OCI-LY7 (cell line): ENCODE results near the gene PGAP3. TPM values are rescaled to one million over a fixed set of nuclear protein-coding genes. Genes with fewer than 3 reads are reported as not detected.

ENCODE experiments used
- BruUV-seq: library from RNA; stranded (reverse); fragments of 400-500 nt; replicated peaks from 2 replicates; lab custom pipeline; 2021; lab: Mats Ljungman, UMichigan
- CTCF ChIA-PET: fragments of 300-600 bp; sonication (Branson Sonifier 250); formaldehyde crosslinking; loops from one replicate; lab custom pipeline; 2022; ENCODE audit warnings: antibody characterized with exemption; ENCODE audit not compliant: unreplicated experiment; lab: Charles Lee
- POLR2A ChIA-PET: fragments of 300-600 bp; sonication (Branson Sonifier 250); formaldehyde crosslinking; loops from one replicate; lab custom pipeline; 2022; ENCODE audit warnings: antibody characterized with exemption; lab: Charles Lee
- DNase-seq: peaks from one replicate; pipeline ENCODE4 v3.0.0-alpha.2; 2015; ENCODE audit warnings: low spot score
- H2AFZ ChIP-seq: fragments of 200-600 bp; sonication (generic), shearing (Covaris generic); 2 replicates; pipeline ENCODE4 v1.6.1; 2014; ENCODE audit warnings: mild to moderate bottlenecking, antibody characterized with exemption, low read length, moderate library complexity
- H3K27ac ChIP-seq: fragments of 200-600 bp; sonication (generic); 2 replicates; pipeline ENCODE4 v1.5.1; 2014; ENCODE audit warnings: mixed run types, low read depth, mild to moderate bottlenecking, moderate library complexity, low read length, inconsistent platforms; ENCODE audit not compliant: poor library complexity, severe bottlenecking
- H3K36me3 ChIP-seq: fragments of 200-600 bp; sonication (generic); 2 replicates; pipeline ENCODE4 v1.6.1; 2014; ENCODE audit warnings: mild to moderate bottlenecking, antibody characterized with exemption, low read length, moderate library complexity, mixed read lengths; ENCODE audit not compliant: insufficient read depth
- H3K4me1 ChIP-seq: fragments of 200-600 bp; sonication (generic); 2 replicates; pipeline ENCODE4 v1.5.1; 2014; ENCODE audit warnings: mild to moderate bottlenecking, low read length; ENCODE audit not compliant: insufficient read depth, poor library complexity, severe bottlenecking
- H3K4me2 ChIP-seq: fragments of 200-600 bp; sonication (generic); 2 replicates; pipeline ENCODE4 v1.6.1; 2014; ENCODE audit warnings: mild to moderate bottlenecking, low read length
- H3K4me3 ChIP-seq: fragments of 200-600 bp; sonication (generic); 2 replicates; pipeline ENCODE4 v1.5.1; 2014; ENCODE audit warnings: mild to moderate bottlenecking, low read depth, low read length; ENCODE audit not compliant: poor library complexity, severe bottlenecking
- H3K79me2 ChIP-seq: fragments of 200-600 bp; sonication (generic); 2 replicates; pipeline ENCODE4 v1.6.1; 2016; ENCODE audit warnings: low read depth, mild to moderate bottlenecking, low read length, moderate library complexity, mixed read lengths; ENCODE audit not compliant: insufficient read depth
- H3K9me2 ChIP-seq: fragments of 200-600 bp; sonication (generic); 2 replicates; pipeline ENCODE4 v1.6.1; 2016; ENCODE audit warnings: mild to moderate bottlenecking, low read length, mixed read lengths; ENCODE audit not compliant: insufficient read depth
- H3K9me3 ChIP-seq: fragments of 200-600 bp; sonication (generic); 2 replicates; pipeline ENCODE4 v1.6.1; 2014; ENCODE audit warnings: mild to moderate bottlenecking, mixed run types, low read length, mixed read lengths
- H4K20me1 ChIP-seq: fragments of 200-600 bp; sonication (generic); 2 replicates; pipeline ENCODE4 v1.6.1; 2014; ENCODE audit warnings: mild to moderate bottlenecking, antibody characterized with exemption, low read length, moderate library complexity, mixed read lengths; ENCODE audit not compliant: insufficient read depth
- EZH2phosphoT487 ChIP-seq: fragments of 200-600 bp; sonication (generic); IDR thresholded peaks from 2 replicates; pipeline ENCODE4 v1.6.1; 2018; ENCODE audit warnings: low read depth, borderline replicate concordance, mild to moderate bottlenecking, mixed run types, antibody characterized with exemption, low read length, moderate library complexity, mixed read lengths
- intact Hi-C: fragments of 100-400 bp; cut with micrococcal nuclease; formaldehyde crosslinking; loops from one replicate; pipeline ENCODE4 v1.10.0; 2022; ENCODE audit not compliant: unreplicated experiment
- total RNA-seq, 2 experiments: library from RNA; depleted of rRNA in 1 of 2; stranded (reverse); fragments of >200 nt in 1 of 2; shearing (Covaris generic) in 1 of 2; gene quantifications; 2 replicates each; pipeline ENCODE4 v1.2.3, GENCODE V29; 2014 to 2022
- TF ChIP-seq, protein P1 (sequence below): fragments of 200-600 bp; sonication (generic); conservative IDR thresholded peaks from 2 replicates; pipeline ENCODE4 v1.5.1; 2014; ENCODE audit warnings: mild to moderate bottlenecking, antibody characterized with exemption, low read length, moderate library complexity, mixed read lengths

The PGAP3 gene
- total RNA-seq, 2 experiments from 2014 or later, result 8.7 to 9.2 TPM

DNA sequence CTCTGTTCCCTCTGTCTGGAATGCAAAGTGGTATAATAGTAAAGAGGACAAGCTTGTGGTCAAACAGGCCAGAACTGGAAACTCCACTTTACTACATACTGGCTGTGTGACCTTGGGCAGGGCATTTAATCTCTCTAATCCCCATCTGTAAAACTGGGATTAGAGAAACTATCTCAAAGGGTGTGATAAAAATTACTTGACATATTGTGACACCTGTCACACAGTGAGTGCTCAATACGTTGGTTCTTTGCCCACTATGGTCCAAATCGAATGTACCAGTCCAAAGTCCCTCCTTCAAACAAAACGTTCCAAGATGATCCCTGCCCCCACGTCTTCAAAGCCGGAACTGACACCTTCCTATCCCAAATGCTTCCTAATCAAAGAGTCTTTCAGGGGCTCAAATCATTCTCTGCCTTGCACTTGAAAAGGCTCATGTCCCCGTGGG, 734 bp downstream of the PGAP3 start:
- H3K79me2 ChIP-seq, result 0 out of 2 replicates have a peak, but pooled peaks cover 10% of the 10 kb centered on the region
- TF ChIP-seq EZH2phosphoT487, result no peak
- TF ChIP-seq, protein P1, sequence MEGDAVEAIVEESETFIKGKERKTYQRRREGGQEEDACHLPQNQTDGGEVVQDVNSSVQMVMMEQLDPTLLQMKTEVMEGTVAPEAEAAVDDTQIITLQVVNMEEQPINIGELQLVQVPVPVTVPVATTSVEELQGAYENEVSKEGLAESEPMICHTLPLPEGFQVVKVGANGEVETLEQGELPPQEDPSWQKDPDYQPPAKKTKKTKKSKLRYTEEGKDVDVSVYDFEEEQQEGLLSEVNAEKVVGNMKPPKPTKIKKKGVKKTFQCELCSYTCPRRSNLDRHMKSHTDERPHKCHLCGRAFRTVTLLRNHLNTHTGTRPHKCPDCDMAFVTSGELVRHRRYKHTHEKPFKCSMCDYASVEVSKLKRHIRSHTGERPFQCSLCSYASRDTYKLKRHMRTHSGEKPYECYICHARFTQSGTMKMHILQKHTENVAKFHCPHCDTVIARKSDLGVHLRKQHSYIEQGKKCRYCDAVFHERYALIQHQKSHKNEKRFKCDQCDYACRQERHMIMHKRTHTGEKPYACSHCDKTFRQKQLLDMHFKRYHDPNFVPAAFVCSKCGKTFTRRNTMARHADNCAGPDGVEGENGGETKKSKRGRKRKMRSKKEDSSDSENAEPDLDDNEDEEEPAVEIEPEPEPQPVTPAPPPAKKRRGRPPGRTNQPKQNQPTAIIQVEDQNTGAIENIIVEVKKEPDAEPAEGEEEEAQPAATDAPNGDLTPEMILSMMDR, result no peak
- CTCF ChIA-PET, result no interaction called here
- H4K20me1 ChIP-seq, result no peaks in the 10 kb centered on the region
- POLR2A ChIA-PET, result interaction anchor here (0.6 to 1.3 kb wide), 4 partner anchors 16 to 285 kb away, joined by 3 to 5 read pairs (median 4); no protein-coding TSS in a partner anchor
- H3K36me3 ChIP-seq, result no peaks in the 10 kb centered on the region
- TSS peak; percentile 85 for BruUV-seq
- H3K9me3 ChIP-seq, result no peaks in the 10 kb centered on the region
- H3K4me2 ChIP-seq, result peak overlapping the region; percentile 99
- peak overlapping the region; percentile 91 for H3K27ac ChIP-seq
- peak overlapping the region; percentile 83 for H2AFZ ChIP-seq
- DNase-seq, result no peak
- H3K4me3 ChIP-seq, result peak overlapping the region; percentile 89
- intact Hi-C loops, result loop anchor here (5.0 kb wide), 1 partner anchor 65 kb away; no protein-coding TSS in a partner anchor
- no peaks in the 10 kb centered on the region for H3K9me2 ChIP-seq
- H3K4me1 ChIP-seq, result peaks cover 17% of the 10 kb centered on the region

DNA sequence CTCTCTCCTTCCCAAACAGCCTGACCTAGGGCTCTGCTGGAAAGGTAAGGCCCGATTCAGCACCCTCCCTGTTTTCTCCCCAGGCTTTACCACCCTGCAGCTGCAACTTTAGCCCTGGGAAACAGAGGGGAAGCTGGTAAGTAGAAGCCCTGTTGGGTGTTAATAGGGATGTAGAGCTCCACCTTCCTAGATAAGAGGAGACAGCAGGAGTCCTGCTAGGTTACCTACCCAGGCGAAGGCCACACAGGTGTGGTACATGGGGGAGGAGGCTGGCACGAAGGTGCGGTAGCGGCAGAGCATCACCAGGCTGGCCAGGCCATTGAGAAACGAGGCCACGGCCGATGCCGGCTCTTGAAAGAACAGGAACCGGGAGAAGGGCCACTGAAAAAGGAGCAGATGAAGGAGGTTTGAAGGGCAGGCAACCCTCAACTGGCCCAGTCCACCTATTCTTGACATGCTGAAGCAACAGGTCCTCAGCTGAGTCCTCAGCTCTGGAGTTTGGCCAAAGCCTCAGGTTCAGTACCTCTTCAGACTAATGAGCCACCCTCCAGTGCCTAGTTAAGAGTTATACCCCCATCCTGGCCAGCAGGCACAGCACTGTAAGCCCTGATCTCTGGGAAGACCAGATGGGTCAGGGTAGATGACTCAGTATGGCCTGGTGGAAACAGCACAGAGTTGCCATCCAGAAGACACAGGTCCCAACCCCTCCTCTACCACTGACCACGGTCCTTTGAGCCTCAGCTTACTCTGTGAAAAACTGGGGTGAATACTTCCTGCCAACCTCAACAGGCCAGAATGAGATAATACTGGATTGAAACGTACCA, 3.3 kb downstream of the PGAP3 start:
- Histone ChIP-seq H3K79me2 (0 out of 2 replicates have a peak, but pooled peaks cover 10% of the 10 kb centered on the region), H3K4me3 (no peak overlapping the region), H3K9me2 (no peaks in the 10 kb centered on the region), H2AFZ (no peak overlapping the region), H4K20me1 (no peaks in the 10 kb centered on the region), H3K4me1 (peaks cover 26% of the 10 kb centered on the region), H3K9me3 (no peaks in the 10 kb centered on the region), H3K4me2 (no peak overlapping the region), H3K36me3 (no peaks in the 10 kb centered on the region), H3K27ac (no peak overlapping the region)
- ChIA-PET POLR2A (interaction anchor here (0.7 to 1.0 kb wide), 2 partner anchors 69 to 71 kb away, joined by 3 to 4 read pairs; no protein-coding TSS in a partner anchor), CTCF (no interaction called here)
- intact Hi-C loops, result loop anchor here (5.0 kb wide), 1 partner anchor 68 kb away; no protein-coding TSS in a partner anchor
- BruUV-seq, result no TSS peak
- no peak for DNase-seq
- TF ChIP-seq, protein P1, result no peak
- TF ChIP-seq EZH2phosphoT487, result no peak
